OCI-LY7 (cell line): Measurements from ENCODE around the gene SNU13.

ENCODE experiments used
- CTCF ChIP-seq: fragments of 200-600 bp; sonication (generic); conservative IDR thresholded peaks from 2 replicates; pipeline ENCODE4 v1.5.1; 2014; ENCODE audit warnings: mild to moderate bottlenecking, antibody characterized with exemption, low read length, moderate library complexity, mixed read lengths
- EZH2phosphoT487 ChIP-seq: fragments of 200-600 bp; sonication (generic); IDR thresholded peaks from 2 replicates; pipeline ENCODE4 v1.6.1; 2018; ENCODE audit warnings: low read depth, borderline replicate concordance, mild to moderate bottlenecking, mixed run types, antibody characterized with exemption, low read length, moderate library complexity, mixed read lengths

- no peak for TF ChIP-seq CTCF
- no peak for TF ChIP-seq EZH2phosphoT487
Measured at GRCh38 chr22:41647771-41648170, 40.9 kb downstream of the SNU13 start.
